ENCODE data around the gene CHST7. TPM values are rescaled to one million over a fixed set of nuclear protein-coding genes. Genes with fewer than 3 reads are reported as not detected.

CHST7 gene
- total and polyA plus RNA-seq, 2 of the 8 experiments (the other 6 are each of a cell fraction or from before 2014, with no cell fraction given) = 7.9 to 14.1 TPM

DNA sequence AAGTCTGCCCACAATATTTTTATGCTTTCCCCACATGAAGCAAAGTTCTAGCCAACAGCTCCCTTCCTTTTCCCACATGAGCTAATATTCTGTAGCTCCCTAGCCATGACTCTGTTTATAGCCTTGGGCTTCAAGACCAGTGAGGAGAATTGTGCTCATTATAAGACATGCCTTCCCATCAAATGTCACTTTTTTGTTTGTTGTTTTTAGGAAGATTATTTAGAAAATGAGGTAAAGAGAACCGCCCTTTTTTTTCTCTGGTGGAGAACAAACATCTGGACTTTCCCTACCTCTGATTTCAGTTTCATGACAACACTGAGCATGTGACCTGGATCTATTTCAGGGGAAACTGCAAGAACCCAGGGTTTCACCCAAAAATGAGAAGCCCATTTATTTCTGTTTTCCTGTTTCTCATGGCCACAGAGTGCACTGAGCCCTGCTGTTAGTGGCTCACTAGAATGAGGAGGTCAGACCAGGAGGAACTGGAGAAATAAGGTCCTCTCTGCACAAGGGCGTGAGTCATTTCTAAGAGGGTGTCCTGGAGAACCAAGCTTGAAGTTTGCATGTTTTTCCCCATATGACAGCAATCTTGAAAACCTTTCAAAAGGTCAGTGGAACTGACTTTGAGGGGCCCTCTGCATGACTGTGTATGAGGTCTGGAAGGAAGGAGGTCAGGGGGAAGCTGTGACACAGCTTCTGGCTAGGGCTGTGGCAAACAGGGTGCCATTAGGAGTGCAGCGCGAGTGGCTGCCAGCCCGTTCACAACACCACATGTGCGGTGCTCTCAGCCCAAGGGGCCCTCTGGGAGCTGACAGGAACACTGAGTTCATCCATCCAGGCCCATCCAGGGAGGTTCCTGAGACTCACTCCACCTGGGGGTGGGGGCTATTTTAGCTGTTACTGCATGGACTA, 55.2 kb downstream of the CHST7 start:
- no peaks in the 10 kb centered on the region for H3K27me3 ChIP-seq (replicated peaks in 1 of 4; ENCODE audit: control insufficient read depth in 3 of 4, extremely low read depth in 1 of 4, insufficient read depth in 3 of 4, low read length in 3 of 4)
- peaks cover 0 to 1% of the 10 kb centered on the region in 2 experiments for H4K20me1 ChIP-seq (replicated peaks in 1 of 2; ENCODE audit: control insufficient read depth in 1 of 2, insufficient read depth in 2 of 2, low read length in 2 of 2)
- no peak overlapping the region for H3K4ac ChIP-seq (replicated peaks; ENCODE audit: insufficient read length, low read depth, low read length)
- no peak overlapping the region for H2BK120ac ChIP-seq (replicated peaks; ENCODE audit: low read depth, low read length)
- no peak overlapping the region for H2BK15ac ChIP-seq (ENCODE audit: low read length)
- H2AK5ac ChIP-seq (ENCODE audit: low read depth, low read length) = no peak overlapping the region
- no peak for DNase-seq (ENCODE audit: low read depth in 1 of 2, low spot score in 2 of 2)
- H3K56ac ChIP-seq (replicated peaks; ENCODE audit: insufficient read length, low read depth, low read length) = no peak overlapping the region
- peaks cover 0 to 5% (median 0%) of the 10 kb centered on the region in 4 experiments; a peak in 1 of 8 replicates for H3K36me3 ChIP-seq (ENCODE audit: control insufficient read depth in 2 of 4, insufficient read depth in 4 of 4, low read length in 3 of 4)
- ChIA-PET CTCF (ENCODE audit: partially characterized antibody) (interaction anchor here (0.6 to 1.8 kb wide), 3 partner anchors 13 to 1381 kb away, joined by 3 to 5 read pairs (median 3); no protein-coding TSS in a partner anchor), POLR2A (ENCODE audit: partially characterized antibody) (no interaction called here)
- no peak overlapping the region for H3K4me3 ChIP-seq (ENCODE audit: extremely low read depth in 1 of 4, insufficient read depth in 2 of 4, low read depth in 3 of 4, low read length in 4 of 4)
- no peak overlapping the region for H2BK20ac ChIP-seq (ENCODE audit: low read length)
- H2AFZ ChIP-seq (ENCODE audit: low read length) = no peak overlapping the region
- no peak overlapping the region for H3K4me2 ChIP-seq (ENCODE audit: insufficient read depth in 1 of 2, low read depth in 2 of 2, low read length in 2 of 2)
- H3K79me1 ChIP-seq (ENCODE audit: low read depth, low read length) = no peaks in the 10 kb centered on the region
- peaks cover 0 to 5% (median 2%) of the 10 kb centered on the region in 4 experiments; a peak in 2 of 7 replicates for H3K4me1 ChIP-seq (replicated peaks in 1 of 4; ENCODE audit: control insufficient read depth in 3 of 4, insufficient read depth in 4 of 4, low read length in 3 of 4)
- no peak for FAIRE-seq
- H3K23me2 ChIP-seq (ENCODE audit: low read depth, low read length) = no peaks in the 10 kb centered on the region
- H4K5ac ChIP-seq (ENCODE audit: insufficient read length, low read depth, low read length) = no peak overlapping the region
- H3K27ac ChIP-seq (ENCODE audit: low read depth, low read length) = no peak overlapping the region
- no peaks in the 10 kb centered on the region for H3K79me2 ChIP-seq (ENCODE audit: control insufficient read depth in 1 of 2, insufficient read depth in 2 of 2, low read length in 2 of 2)
- no peak overlapping the region for H3K14ac ChIP-seq (ENCODE audit: insufficient read length)
- H3K9me3 ChIP-seq (ENCODE audit: insufficient read depth in 2 of 2, low read depth in 1 of 2, low read length in 1 of 2) = no peaks in the 10 kb centered on the region
- H4K91ac ChIP-seq (replicated peaks; ENCODE audit: insufficient read length, low read length) = no peak overlapping the region
- H4K8ac ChIP-seq (ENCODE audit: extremely low read depth, insufficient read depth, low read length) = no peak overlapping the region
- no peak overlapping the region for H2BK12ac ChIP-seq (ENCODE audit: low read depth, low read length)
- no peak overlapping the region for H3K18ac ChIP-seq (ENCODE audit: extremely low read depth, low read length)
- no peak overlapping the region for H3K23ac ChIP-seq (ENCODE audit: insufficient read length)
- 79% methylated on average over 5 of the region's 6 CpGs; no CpG with 5 or more reads in 1 of the 2 experiments for WGBS, 2 experiments (ENCODE audit: extremely low coverage in 1 of 2, insufficient coverage in 1 of 2, insufficient read length in 1 of 2, insufficient replicate concordance in 2 of 2, low coverage in 1 of 2, low lambda C conversion rate in 2 of 2, missing lambda C conversion rate in 1 of 2)
- H2BK5ac ChIP-seq (ENCODE audit: low read depth, low read length) = no peak overlapping the region
- H3K9ac ChIP-seq (replicated peaks in 1 of 4; ENCODE audit: extremely low read depth in 1 of 4, low read depth in 3 of 4, low read length in 3 of 4) = no peak overlapping the region
- TF ChIP-seq CREB1 (IDR thresholded peaks at IDR 0.05) (no peak), NRF1 (IDR thresholded peaks at IDR 0.05; ENCODE audit: low read depth, low read length) (no peak), TCF12 (IDR thresholded peaks at IDR 0.05; ENCODE audit: low read depth, low read length) (no peak), TEAD4 (IDR thresholded peaks at IDR 0.05; ENCODE audit: low read depth, low read length) (no peak), EGR1 (IDR thresholded peaks at IDR 0.05; ENCODE audit: borderline replicate concordance, low read depth, low read length) (no peak), EZH2 (IDR thresholded peaks at IDR 0.05; ENCODE audit: low read depth, low read length, severe bottlenecking) (no peak), PHF8 (conservative IDR thresholded peaks at IDR 0.05; ENCODE audit: low read depth, low read length) (no peak), RAD21 (IDR thresholded peaks at IDR 0.05 in 1 of 2, conservative IDR thresholded peaks at IDR 0.05 in 1 of 2; ENCODE audit: low read depth in 2 of 2, low read length in 2 of 2) (no peak), KDM5A (IDR thresholded peaks at IDR 0.05; ENCODE audit: low read length) (no peak), CEBPB (IDR thresholded peaks at IDR 0.05; ENCODE audit: low read depth, low read length) (no peak), POLR2AphosphoS5 (IDR thresholded peaks at IDR 0.05; ENCODE audit: low read depth, low read length) (no peak), KDM4A (IDR thresholded peaks at IDR 0.05; ENCODE audit: low read depth, low read length, severe bottlenecking) (no peak), CHD2 (IDR thresholded peaks at IDR 0.05; ENCODE audit: low read length) (no peak)

All from H1 (cell line).